Measurements from ENCODE around the gene CCNF. TPM values are rescaled to one million over a fixed set of nuclear protein-coding genes. Genes with fewer than 3 reads are reported as not detected.

Gene CCNF
- total and polyA plus RNA-seq, 10 of the 15 experiments (the other 5 are each of a cell fraction or from before 2014, with no cell fraction given): 4.0 to 63.2 (median 27.5) TPM

GRCh38 chr16:2459647-2460390 lies 30.6 kb downstream of the CCNF start, which contains the start of gene TEDC2 (continued):
- TF ChIP-seq ELK1 (IDR thresholded peaks at IDR 0.05; ENCODE audit: low read depth, low read length): peak; percentile 40
- no peak for TF ChIP-seq NFYA (IDR thresholded peaks at IDR 0.05; ENCODE audit: borderline replicate concordance, low read depth, low read length)
- TF ChIP-seq REST (IDR thresholded peaks at IDR 0.05; ENCODE audit: low read depth, low read length): peak; percentile 56
- no peak for TF ChIP-seq USF1 (IDR thresholded peaks at IDR 0.05; ENCODE audit: borderline replicate concordance, extremely low read length, insufficient read depth, low read depth, low read length)
- TF ChIP-seq RUNX3 (IDR thresholded peaks at IDR 0.05; ENCODE audit: low read length): no peak
- no peak for TF ChIP-seq MYB (IDR thresholded peaks at IDR 0.05; ENCODE audit: borderline replicate concordance, low read depth, low read length)
- TF ChIP-seq EP300 (IDR thresholded peaks at IDR 0.05; ENCODE audit: borderline replicate concordance in 1 of 2, control insufficient read depth in 1 of 2, low read depth in 2 of 2, low read length in 2 of 2): no peak
- TF ChIP-seq SREBF2 (IDR thresholded peaks at IDR 0.05; ENCODE audit: low read length): no peak
- TF ChIP-seq SRF (IDR thresholded peaks at IDR 0.05; ENCODE audit: low read depth in 2 of 2, low read length in 2 of 2): no peak
- TF ChIP-seq HDAC2 (IDR thresholded peaks at IDR 0.05): no peak
- TF ChIP-seq ZBTB33 (IDR thresholded peaks at IDR 0.05): no peak
- no peak for TF ChIP-seq FOXM1 (IDR thresholded peaks at IDR 0.05; ENCODE audit: low read depth, low read length)
- peak; percentile 94 for TF ChIP-seq E2F4 (IDR thresholded peaks at IDR 0.05; ENCODE audit: low read depth, low read length)
- peak; percentile 98 for TF ChIP-seq MXI1 (IDR thresholded peaks at IDR 0.05; ENCODE audit: low read depth, low read length)
- no peak for TF ChIP-seq SMARCA5 (IDR thresholded peaks at IDR 0.05)
- TF ChIP-seq ZBTB4 (CRISPR knock-in tag; IDR thresholded peaks at IDR 0.05): no peak
- no peak for TF ChIP-seq SMC3 (IDR thresholded peaks at IDR 0.05; ENCODE audit: borderline replicate concordance, low read length)
